HL-60 (cell line): ENCODE results near the gene PAK4.

Source experiments
- DNase-seq, 2 experiments: peaks; one replicate each; pipeline ENCODE4 v3.0.0-alpha.2; 2010 to 2020; ENCODE audit warnings: low read depth in 1 of 2, low spot score in 1 of 2
- H3K27ac ChIP-seq: fragments of 250-450 bp; sonication (Bioruptor Pico); replicated peaks from 2 replicates; pipeline ENCODE4 v1.5.1; 2020; ENCODE audit warnings: mild to moderate bottlenecking, moderate library complexity
- H3K27me3 ChIP-seq: fragments of 250-450 bp; sonication (Bioruptor Pico); 2 replicates; pipeline ENCODE4 v1.5.1; 2021; ENCODE audit warnings: mild to moderate bottlenecking, moderate library complexity; ENCODE audit not compliant: insufficient read depth, poor library complexity, severe bottlenecking
- H3K4me3 ChIP-seq: replicated peaks from 2 replicates; pipeline ENCODE4 v1.5.1; 2011; ENCODE audit warnings: mild to moderate bottlenecking, control low read depth, low read length; ENCODE audit not compliant: insufficient read depth
- CTCF ChIP-seq: IDR thresholded peaks from one replicate; pipeline ENCODE4 v1.5.1; 2011; ENCODE audit warnings: low read length, control low read depth, inconsistent platforms; ENCODE audit not compliant: insufficient read depth
- GABPA ChIP-seq: IDR thresholded peaks from 2 replicates; pipeline ENCODE4 v1.6.1; 2012; ENCODE audit warnings: low read depth
- POLR2AphosphoS5 ChIP-seq: IDR thresholded peaks from 2 replicates; pipeline ENCODE4 v1.6.1; 2012; ENCODE audit warnings: low read depth
- REST ChIP-seq: IDR thresholded peaks from 2 replicates; pipeline ENCODE4 v1.6.1; 2012; ENCODE audit warnings: low read depth; ENCODE audit not compliant: insufficient replicate concordance
- SPI1 ChIP-seq: IDR thresholded peaks from 2 replicates; pipeline ENCODE4 v1.6.1; 2012; ENCODE audit warnings: low read depth, mild to moderate bottlenecking, borderline replicate concordance

The PAK4 gene

GRCh38 chr19:39188960-39189359 is 63.4 kb downstream of the PAK4 start:
- no peak for TF ChIP-seq REST
- TF ChIP-seq POLR2AphosphoS5: no peak
- no peak for TF ChIP-seq SPI1
- TF ChIP-seq GABPA: no peak
- no peak for DNase-seq
- H3K27me3 ChIP-seq: peaks cover 10% of the 10 kb centered on the region
- H3K4me3 ChIP-seq: no peak overlapping the region
- H3K27ac ChIP-seq: no peak overlapping the region

- TF ChIP-seq GABPA (no peak), SPI1 (no peak), POLR2AphosphoS5 (no peak), CTCF (no peak), REST (no peak)
- H3K27me3 ChIP-seq: peaks cover 23% of the 10 kb centered on the region
- H3K27ac ChIP-seq: no peak overlapping the region
- no peak for DNase-seq
- no peak overlapping the region for H3K4me3 ChIP-seq
These were observed 65.2 kb downstream of the PAK4 start for GRCh38 chr19:39190768-39191167.

GRCh38 chr19:39192846-39193245 is 67.3 kb downstream of the PAK4 start:
- TF ChIP-seq SPI1: no peak
- TF ChIP-seq REST: no peak
- no peak for TF ChIP-seq POLR2AphosphoS5
- TF ChIP-seq GABPA: no peak
- no peak for TF ChIP-seq CTCF
- DNase-seq: no peak
- H3K27ac ChIP-seq: no peak overlapping the region
- no peak overlapping the region for H3K4me3 ChIP-seq
- H3K27me3 ChIP-seq: peaks cover 37% of the 10 kb centered on the region

- no peak for TF ChIP-seq POLR2AphosphoS5
- TF ChIP-seq GABPA: no peak
- no peak for TF ChIP-seq SPI1
- TF ChIP-seq REST: no peak
- TF ChIP-seq CTCF: no peak
- H3K27me3 ChIP-seq: peaks cover 44% of the 10 kb centered on the region
- H3K27ac ChIP-seq: no peak overlapping the region
- H3K4me3 ChIP-seq: no peak overlapping the region
- no peak for DNase-seq
These were observed 68.2 kb downstream of the PAK4 start for GRCh38 chr19:39193803-39194202.
